ENCODE results near the gene MECP2.

Gene MECP2

GRCh38 chrX:154059231-154059630, 38.3 kb downstream of the MECP2 start:
- no peak for DNase-seq

GRCh38 chrX:154058214-154058997, 39.1 kb downstream of the MECP2 start:
- no peak for DNase-seq

GRCh38 chrX:154057791-154058190, 39.7 kb downstream of the MECP2 start:
- DNase-seq = no peak

GRCh38 chrX:154056770-154057241, 40.7 kb downstream of the MECP2 start:
- DNase-seq = peak; percentile 47

GRCh38 chrX:154051201-154051810, 46.2 kb downstream of the MECP2 start:
- no peak for DNase-seq

- no peak for DNase-seq
These were observed 47.4 kb downstream of the MECP2 start for GRCh38 chrX:154050113-154050495.

- no peak for DNase-seq
These were observed 48.1 kb downstream of the MECP2 start for GRCh38 chrX:154049209-154050112.

- no peak for DNase-seq
These were observed 49.1 kb downstream of the MECP2 start for GRCh38 chrX:154048398-154048797.

GRCh38 chrX:154046940-154047610, 50.4 kb downstream of the MECP2 start:
- DNase-seq = no peak

GRCh38 chrX:154046031-154046781, 51.3 kb downstream of the MECP2 start:
- no peak for DNase-seq

GRCh38 chrX:154044091-154044490, 53.4 kb downstream of the MECP2 start:
- DNase-seq = no peak

GRCh38 chrX:154043003-154043763, 54.3 kb downstream of the MECP2 start:
- DNase-seq = no peak

GRCh38 chrX:154040863-154041262, 56.7 kb downstream of the MECP2 start:
- no peak for DNase-seq

GRCh38 chrX:154040307-154040756, 57.2 kb downstream of the MECP2 start:
- no peak for DNase-seq

- no peak for DNase-seq
These were observed 57.9 kb downstream of the MECP2 start for GRCh38 chrX:154039577-154039976.

GRCh38 chrX:154038656-154039055, 58.9 kb downstream of the MECP2 start:
- DNase-seq = no peak

GRCh38 chrX:154037754-154038153, 59.8 kb downstream of the MECP2 start:
- no peak for DNase-seq

- no peak for DNase-seq
These were observed 61.0 kb downstream of the MECP2 start for GRCh38 chrX:154036513-154036912.

- DNase-seq = no peak
These were observed 63.7 kb downstream of the MECP2 start for GRCh38 chrX:154033848-154034247.

- no peak for DNase-seq
These were observed 64.9 kb downstream of the MECP2 start for GRCh38 chrX:154032653-154033052.

GRCh38 chrX:154032160-154032559, 65.4 kb downstream of the MECP2 start:
- DNase-seq = no peak
